Stimulated activated CD8-positive, alpha-beta memory T cell treated with anti-CD3 and anti-CD28 coated beads, Interleukin-2, amount 100 ng/mL, for 48 hours (primary cell): ENCODE data around the gene DPEP3.
A peak's percentile ranks its signal among the peaks of the same experiment; 100 is the strongest.

Source experiments
- DNase-seq, 2 donors: peaks; one replicate each; pipeline ENCODE4 v3.0.0-alpha.2; 2020; ENCODE audit warnings: low read depth in 2 of 2

Gene DPEP3

GRCh38 chr16:67931712-67932461 lies 48.4 kb downstream of the DPEP3 start, which contains the start of gene CTRL:
Gene CTRL (minus strand): TSS chr16:67931862. CDS start chr16:67931852, 10 bp downstream.
- DNase-seq: no peak

- no peak for DNase-seq
These were observed 49.6 kb downstream of the DPEP3 start for GRCh38 chr16:67930678-67931211.

- no peak for DNase-seq
These were observed 50.1 kb downstream of the DPEP3 start for GRCh38 chr16:67930191-67930590.

- peak; percentile 64 to 66 for DNase-seq
These were observed 51.5 kb downstream of the DPEP3 start for GRCh38 chr16:67928561-67929364.

- no peak for DNase-seq
These were observed 52.2 kb downstream of the DPEP3 start for GRCh38 chr16:67928147-67928546.

GRCh38 chr16:67927131-67927941 lies 53.0 kb downstream of the DPEP3 start:
- no peak for DNase-seq

- DNase-seq: no peak
These were observed 54.0 kb downstream of the DPEP3 start for GRCh38 chr16:67926181-67926750.
